Stimulated activated CD8-positive, alpha-beta memory T cell treated with anti-CD3 and anti-CD28 coated beads, Interleukin-15, amount 100 ng/mL, for 1 hour (primary cell): Measurements from ENCODE around the gene BTG2.

Experiments
- DNase-seq: peaks from one replicate; pipeline ENCODE4 v3.0.0-alpha.2; 2020; ENCODE audit warnings: low read depth

The BTG2 gene

DNA sequence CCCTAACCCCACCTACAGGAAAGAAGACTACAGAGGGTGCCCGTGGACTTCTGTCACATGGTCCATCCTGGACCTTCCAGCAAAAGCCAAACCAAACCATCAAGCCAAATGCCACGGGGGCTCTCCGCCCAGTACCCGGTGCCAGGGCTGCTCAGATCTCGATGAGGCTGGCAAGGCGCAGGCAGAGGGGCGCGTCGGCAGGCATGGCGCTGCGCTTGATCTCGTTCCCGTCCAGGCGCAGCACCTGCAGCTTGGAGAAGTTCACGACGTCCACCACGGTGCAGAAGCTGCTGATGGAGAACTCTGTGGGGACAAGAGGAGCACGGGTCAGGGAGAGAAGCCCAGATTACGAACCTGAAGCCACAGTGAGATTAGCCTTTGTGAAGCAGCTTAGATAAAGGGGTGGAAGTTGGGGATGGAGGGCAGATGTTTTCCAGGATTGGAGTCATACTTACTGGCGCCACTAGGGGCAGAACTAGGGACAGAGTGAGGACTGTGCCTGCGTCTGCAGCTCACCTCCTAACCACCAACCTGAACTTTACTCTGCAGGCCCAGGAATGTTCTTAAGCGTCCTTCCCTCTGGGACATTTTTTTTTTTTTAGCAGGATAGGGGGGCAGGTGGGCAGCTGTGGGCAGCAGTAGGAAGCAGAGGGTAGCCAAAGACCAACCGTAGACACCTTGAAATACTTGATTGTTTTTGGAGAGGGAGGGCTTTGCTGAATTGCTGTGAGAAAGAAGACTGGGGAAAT, 37.0 kb downstream of the BTG2 start:
- no peak for DNase-seq

DNA sequence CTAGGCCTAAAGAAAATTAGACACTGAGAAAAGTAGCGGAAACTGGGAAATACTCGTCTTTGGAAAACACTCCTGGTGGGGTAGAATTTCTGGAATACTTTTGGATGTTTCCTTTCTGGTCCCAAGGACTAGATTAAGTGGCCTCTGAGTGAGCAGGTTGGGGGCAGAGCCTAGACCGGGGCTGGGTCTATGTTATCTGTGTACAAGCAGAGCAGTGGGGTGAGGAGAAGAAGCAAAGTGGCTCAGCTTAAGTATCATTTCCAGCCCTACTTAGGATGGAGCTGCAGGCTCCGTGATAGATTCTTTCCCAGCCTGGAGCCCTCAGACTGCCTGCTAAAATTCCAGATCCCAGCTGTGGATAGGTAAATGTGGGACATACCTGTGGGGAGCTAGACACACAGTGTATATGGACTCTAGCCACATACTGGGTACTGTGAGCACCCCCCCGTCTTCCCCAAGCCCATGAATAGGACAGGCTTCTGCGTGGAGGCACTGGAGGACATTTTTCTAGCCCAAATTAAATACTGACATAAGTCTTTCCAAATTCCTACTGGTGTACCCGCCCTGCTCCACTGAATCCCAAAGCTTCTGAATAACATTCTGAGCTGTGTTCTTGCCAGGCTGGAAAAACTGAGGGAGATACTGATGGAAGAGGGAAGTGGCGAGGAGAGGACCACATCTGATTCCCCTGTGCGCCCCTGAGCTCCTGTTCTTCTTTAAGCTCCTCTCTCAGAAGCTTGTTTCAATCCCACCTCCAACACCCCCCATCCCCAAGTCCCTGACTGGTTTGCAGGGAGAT, 38.8 kb downstream of the BTG2 start:
- no peak for DNase-seq

DNA sequence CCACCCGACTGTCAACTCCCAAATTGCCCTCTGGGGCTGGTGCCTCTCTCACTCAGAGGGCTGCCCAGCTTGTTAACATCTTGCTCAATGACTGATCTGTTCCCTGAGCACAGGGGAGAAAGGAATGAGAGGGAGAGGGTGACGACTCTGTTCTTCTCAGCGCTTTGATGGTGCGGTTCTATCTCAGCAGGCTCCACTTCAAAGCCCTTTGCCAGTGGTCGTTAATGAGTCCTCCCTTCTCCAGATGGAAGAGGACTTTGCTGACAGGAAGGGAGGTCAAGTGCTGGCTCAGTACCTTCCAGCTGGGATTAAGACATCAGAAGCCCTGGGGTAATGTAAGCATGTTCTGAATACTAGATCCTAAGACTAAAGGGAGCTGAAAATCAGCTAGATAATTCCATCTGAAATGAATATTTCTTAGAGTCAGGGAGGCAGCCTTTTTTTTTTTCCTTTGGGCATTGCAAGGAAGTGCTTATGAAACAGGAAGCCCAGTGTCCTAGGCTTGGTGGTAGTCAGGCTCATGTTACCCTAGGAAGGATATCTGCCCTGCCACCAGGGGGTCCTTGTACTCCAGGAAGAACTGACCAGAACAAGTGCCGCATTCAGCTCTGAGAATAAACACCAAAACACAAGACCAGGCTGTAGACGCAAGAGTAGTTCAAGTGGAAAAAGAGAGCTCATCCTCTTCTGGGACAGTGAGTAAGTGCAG, 40.9 kb downstream of the BTG2 start:
- DNase-seq = no peak

DNA sequence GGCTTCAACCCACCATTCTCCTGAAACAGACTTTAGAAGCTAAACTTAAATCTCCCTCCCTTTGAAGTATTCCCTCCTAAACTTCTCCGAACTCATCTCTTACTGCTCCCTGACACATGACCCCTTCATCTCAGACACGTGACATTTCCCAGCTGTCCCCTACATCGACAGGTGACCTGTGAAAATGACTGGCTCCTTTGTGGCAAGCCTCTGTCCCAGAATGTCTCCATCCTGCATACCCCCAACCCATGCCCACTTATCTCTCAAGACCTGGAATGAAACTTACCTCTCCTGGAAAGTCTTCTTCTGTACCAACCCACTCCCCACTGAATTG, 41.4 kb downstream of the BTG2 start:
- DNase-seq = no peak

DNA sequence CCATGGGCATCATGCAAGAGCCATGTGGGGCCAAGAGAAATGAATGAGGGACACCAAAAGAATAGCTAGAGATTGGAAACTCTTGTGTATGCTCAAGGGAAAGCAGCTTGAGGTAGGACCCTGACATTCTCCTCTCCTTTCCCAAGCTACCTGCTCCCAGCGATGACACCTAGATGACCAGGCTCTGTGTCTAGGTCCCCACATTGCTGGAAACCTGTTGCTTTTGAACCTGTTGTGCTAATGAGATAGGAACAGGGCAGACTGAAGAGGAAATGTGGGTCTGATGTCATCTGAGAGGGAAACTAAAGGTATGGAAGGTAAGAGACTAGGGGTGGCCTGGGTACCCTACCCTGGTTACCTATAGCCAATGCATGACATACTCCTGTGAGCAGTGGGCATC, 43.8 kb downstream of the BTG2 start:
- DNase-seq = no peak

DNA sequence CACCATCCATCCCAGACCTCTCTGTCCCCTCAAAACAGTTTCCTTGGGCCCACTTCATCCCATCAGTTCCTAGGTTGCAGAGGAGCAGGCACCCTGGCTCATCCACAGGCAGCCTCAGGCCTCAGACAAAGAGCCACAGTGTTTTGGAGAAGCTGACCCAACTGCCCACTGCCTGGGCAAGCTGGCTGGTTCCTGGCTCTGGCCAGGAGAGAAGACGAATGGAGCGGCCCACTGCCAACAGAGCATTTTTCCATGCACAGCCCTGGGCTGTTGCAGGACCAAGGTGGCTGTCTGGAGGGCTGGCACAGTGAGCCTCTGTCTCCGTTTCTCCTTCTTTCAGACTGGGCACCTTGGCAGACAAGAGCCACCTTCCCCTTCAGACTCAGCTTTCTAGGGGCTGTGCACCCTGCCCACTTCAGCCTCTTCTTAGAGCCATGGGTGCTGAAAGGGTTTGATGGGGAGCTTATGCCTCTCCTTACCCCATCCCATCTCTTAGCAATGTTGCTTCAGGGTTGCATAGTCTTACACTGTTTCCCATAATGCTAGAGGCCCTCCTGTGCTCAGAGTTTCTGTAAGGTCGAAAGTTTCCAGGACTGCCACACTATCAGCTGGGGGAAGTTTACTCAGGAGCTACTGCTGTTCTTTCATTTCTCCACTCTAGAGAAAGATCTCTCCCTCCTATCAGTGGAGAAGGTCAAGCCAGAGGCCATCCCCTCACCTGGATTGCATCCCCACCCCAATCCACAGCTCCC, 44.6 kb downstream of the BTG2 start:
- no peak for DNase-seq

DNA sequence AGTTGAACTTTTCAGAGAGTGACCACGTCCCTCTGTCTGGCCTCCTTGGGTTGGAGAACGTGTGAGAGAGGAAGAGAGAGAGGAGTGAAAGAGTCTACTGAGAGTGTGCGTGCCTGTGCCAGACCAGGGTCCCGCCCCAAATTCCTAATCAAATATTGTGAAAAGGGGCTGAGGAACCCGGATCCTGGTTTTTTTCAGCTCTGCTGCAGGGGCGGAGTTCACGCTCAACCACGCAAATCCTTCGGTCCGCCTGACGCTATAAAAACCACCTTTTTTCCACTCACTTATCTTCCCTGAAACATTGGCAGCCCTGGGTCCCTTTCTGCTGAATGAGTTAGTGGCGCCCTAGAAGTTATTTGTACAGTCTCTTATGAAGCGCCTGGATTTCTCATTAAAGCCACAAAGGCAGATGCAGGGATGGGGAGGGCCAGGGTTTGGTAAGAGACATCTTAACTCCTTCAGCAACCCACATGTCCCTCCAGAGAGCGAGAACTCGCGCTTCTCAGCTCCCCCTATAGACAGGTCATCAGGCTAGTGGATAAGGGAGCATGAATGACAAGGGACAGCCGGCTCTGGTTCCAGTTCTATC, 45.8 kb downstream of the BTG2 start, which contains the start of gene FMOD:
Gene FMOD (minus strand): TSS at position 86 of the 589 bp plus-strand sequence. CDS start 2,852 bp downstream, outside the sequence.
- no peak for DNase-seq

DNA sequence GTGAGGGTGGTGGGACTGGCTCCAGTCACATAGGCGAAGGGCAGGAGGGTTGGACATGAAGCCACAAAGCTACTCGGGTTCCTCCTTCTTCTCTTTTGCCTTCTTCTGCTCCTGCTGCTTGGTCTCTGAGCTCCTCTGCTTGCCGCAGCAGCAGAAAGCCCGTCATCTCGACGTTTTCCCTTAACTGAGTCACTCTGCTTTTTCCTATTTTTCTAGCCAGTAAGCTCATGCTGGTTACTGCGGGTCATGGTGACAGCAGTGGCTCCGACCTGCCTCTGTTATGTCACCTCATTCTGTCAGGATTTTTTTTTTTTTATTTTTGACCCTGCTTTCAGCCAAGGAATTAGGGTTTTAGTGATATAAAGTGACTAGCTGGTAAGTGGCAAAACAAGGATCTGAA, 48.2 kb downstream of the BTG2 start:
- no peak for DNase-seq

DNA sequence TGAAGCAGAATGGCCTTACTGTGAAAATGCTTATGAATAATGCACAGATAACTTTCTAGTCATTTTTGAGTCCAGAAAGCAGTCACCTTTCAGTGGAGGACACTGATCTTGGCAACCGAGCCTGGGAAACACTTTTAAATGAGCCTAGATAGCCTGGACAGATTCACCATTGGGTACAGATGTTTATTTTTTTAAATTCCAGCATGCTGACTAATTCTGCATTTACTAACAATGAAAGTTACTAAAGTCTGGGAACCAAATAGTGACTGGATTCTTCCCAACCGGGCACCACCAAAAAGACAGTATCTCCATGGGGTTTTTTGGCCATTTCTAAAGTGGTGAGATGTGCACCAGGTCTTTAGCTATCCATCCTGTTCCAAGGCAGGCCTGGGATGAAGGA, 48.9 kb downstream of the BTG2 start:
- DNase-seq = no peak

DNA sequence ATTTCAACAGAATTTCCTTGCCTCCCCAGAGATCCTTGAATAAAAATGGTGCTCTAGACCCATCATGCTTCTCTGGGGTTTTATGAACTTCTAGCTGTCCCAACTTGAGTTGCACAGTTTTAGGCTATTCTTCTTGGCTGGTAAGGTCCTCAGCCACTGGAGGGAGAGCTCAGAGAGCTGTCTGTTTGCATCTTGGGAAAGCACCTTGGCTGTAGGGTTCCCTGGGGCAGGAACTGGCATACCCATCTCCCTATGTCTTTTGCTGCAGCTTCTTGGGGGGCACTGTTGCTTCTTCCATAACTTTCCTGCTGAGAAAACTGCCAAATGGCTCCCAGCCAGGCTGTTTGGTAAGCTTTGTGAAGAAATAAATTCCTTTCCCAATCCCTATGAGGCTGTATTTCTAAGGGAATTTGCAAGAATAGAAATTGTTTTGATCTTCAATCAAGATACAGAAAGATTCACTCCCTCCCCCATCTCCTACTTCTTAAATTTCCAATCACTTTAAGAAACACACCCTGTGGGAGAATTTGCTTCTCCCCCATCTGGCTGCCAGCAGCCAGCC, 53.8 kb downstream of the BTG2 start:
- DNase-seq = no peak
